Pulmonary artery endothelial cell (primary cell): ENCODE results near the gene MAGI1. TPM values are rescaled to one million over a fixed set of nuclear protein-coding genes. Genes with fewer than 3 reads are reported as not detected.

Experiments
- DNase-seq: peaks from one replicate; pipeline ENCODE4 v3.0.0-alpha.2; 2011; ENCODE audit warnings: low read depth, low spot score
- total RNA-seq: library from RNA; depleted of rRNA; stranded (reverse); fragments of >200 nt; gene quantifications from 2 replicates; pipeline ENCODE4 v1.2.3, GENCODE V29; 2014

The MAGI1 gene
- total RNA-seq, 1 donor from 2014 or later: 24.5 TPM

DNA sequence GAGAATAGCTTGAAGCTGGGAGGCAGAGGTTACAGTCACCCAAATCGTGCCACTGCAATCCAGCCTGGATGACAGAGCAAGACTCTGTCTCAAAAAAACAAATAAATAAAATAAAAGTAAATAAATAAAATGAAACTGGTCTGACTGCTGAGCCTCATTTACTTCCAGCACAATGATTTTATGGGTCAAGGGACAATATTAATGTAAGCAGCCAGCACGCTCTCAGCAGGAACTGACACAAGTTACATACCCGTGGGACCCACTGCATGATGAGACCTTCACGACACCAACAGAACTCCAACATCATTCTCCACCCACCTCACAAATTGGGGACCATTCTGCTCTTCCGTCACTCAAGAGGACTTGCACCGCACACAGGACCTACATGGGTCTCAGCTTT is 230.3 kb downstream of the MAGI1 start:
- no peak for DNase-seq

DNA sequence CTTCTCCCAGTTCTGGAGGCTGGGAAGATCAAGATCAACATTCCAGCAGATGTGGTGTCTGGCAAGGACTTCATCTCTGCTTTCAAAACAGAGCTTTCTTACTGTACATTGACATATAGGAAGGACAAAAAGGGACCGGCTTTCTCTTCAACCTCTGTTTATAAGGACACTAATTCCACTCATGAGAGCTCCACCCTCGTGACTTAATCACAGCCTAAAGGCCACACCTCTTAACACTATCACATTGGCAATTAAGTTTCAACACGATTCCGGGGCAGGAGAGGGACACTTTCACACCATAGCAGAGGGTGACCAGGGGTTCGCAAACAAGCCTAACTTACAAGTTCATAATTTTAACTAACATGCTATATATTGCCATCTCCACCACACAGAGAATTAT is 231.5 kb downstream of the MAGI1 start:
- DNase-seq: no peak

DNA sequence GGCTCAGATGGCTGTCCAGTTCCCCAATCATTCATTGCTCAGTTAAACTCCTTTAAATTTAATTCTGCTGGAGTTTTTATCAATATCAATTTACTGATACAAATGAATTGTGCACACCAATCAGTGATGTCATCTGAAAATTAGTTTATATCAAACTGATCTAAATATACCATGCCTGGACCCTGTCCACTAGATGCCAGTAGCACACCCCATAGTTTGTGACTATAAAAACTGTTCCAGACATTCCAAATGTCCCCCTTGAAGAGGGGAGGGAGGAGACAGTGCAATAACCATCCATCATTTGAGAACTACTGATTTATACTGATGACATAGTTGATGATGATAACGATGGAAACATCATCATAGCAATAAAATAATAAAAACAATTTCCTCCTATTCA is 232.1 kb downstream of the MAGI1 start:
- DNase-seq: no peak

DNA sequence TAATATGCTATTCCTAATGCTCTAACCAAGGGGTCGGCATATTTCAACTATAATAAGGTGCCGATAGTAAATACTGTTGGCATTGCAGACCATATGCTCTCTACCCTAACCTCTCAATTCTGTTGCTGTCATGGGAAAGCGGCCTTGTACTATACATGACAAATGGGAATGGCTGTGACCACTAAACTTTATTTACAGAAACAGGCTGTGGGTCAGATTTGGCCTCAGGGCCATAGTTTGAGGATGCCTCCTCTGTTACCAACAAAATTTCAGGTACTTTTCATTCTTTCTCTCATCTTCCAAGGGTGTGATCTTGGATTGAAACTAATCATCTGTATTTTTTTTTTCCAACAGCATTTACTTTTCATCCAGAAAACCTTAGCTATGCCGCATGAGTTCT is 242.0 kb downstream of the MAGI1 start:
- DNase-seq: no peak

DNA sequence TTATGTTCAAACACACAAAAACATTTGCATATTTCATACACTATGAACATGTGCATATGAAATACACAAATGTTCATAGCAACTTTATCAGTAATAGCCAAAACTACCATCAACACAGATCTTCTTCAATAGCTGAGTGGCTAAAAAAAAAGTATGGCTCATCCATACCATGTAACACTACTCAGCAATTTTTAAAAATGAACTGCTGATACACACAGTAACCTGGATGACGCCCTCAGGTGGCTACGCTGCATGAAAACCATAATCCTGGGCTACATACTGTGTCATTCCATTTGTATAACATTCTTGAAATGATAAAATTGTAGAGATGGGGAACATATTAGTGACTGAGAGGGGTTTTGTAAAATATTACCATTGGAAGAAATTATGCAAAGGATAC is 243.6 kb downstream of the MAGI1 start:
- no peak for DNase-seq

DNA sequence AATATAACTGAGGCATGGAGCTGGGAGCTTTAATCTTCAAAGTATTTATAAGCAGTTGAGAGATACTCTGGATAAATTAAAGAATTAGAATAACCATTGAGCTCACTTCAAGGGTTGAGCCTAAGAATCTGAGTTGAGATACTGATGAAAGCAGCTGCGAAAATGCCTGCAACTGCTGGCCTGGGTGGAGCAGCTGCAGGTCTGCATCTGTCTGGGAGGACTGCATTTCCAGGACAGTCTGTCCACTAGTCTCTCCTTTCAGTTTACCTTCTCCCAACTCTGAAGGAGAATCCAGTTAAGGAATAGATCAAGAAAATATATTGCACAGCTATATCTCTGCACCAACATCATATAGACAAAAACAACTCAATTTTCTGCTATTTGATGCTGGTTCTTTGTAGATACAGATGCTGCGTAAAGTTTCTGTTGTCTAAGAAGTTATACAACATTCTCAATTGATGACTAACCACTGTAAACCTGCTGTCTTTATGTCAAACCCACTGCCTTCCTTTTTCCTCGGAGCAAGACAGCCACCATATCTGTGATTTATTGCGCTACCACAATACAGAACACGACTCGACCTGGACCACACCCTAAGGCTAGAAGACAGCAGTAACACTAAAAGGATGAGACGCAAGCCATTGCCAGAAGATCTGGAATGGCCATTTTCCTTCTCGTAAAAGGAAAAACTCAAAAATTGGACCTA is 245.1 kb downstream of the MAGI1 start:
- no peak for DNase-seq

DNA sequence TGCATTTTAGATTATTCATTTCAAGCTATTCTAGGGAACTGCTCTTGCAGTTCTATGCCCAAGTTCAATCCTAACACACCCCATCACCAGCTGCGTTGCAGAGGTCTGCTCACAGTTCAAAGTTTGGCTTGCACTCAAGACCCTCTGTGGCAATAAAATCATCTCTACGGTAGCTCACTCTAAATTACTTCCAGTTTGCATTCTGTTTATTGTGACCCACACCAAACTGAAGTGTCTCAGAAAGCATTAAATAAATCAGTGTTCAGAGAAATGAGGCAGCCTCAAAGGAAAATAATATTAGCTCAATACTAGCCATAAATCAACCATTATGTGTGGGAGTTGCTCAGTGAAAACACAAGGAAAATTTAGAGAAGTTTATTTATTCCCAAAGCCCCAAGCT is 250.3 kb downstream of the MAGI1 start:
- no peak for DNase-seq

DNA sequence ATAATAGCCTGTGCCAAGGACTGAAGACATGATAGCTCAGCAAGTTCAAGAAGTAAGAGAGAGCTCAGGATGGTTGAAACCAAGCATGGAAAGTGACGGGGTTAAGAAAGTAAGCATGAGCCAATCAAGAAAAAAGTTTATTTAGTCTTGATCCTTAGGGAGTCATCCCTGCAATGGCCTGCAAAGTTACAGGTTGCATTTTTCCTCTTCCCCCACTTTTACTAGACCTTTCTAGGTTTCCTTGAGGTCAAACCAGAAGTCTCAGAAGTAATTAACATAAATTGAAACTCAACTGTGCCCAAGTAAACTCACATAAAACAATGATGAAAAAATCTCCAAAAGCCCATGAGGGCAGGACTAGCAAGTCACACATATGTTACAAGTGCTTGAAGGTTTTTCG is 250.9 kb downstream of the MAGI1 start:
- DNase-seq: no peak

DNA sequence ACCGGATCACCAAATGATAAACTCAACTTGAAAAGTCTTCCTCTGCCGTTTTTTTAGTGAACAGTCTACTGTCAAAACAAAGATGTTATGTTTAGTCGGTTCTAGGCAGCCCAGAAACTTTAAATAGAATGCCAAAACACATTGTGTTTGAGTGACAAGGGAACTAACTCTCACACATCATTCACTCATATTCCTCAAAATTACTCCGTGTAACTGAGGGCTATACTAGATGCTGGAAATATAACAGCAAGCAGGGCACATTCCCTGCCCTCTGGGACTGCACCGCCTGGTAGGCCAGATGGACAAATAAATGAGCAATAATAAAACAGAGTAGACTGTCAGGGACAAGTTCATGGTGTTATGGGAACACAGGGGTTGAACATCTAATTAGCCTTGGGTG is 251.4 kb downstream of the MAGI1 start:
- no peak for DNase-seq

DNA sequence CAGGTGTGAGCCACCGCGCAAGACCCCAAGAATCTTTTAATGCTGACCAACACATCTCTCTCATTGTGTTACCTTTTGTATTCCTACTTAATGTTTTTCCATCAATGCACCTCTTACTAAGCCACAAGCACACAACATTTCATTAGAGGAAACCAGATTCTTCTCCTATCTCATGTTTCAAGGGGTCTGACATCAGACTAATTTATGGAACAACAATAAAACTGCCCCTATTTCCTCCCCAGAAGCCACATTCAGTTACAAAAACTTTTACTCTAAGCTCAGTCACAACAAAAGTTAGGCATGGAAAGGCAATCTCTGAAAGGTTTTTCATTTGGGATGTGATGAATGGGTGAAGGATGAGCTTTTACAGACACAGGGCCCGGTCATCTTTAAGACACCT is 251.8 kb downstream of the MAGI1 start:
- no peak for DNase-seq

DNA sequence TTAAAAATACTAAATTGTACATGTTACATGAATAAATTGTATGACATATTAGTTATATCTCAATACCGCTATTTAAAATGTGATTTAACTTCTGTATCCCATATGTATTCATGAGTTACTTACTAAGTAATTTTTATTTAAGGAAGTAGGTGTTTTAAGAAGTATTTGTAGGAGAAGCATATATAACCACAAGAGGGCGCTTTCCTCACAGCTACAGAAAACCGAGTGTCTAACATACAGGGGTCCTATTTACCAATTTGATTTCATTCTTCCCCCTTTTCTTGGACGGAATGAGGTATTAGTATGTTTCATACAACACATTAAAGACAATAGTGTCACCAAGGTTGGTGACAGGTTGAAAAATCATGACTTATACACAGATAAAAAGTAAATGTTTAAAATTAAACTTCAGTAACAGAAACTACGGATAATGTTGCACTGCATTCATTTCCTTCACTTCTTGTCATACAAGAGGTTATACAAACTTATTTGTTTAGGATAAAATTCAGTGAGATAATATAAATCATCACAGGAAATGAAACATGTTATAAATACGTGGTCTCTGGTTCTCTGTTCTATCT is 253.6 kb downstream of the MAGI1 start:
- DNase-seq: peak; percentile 45

DNA sequence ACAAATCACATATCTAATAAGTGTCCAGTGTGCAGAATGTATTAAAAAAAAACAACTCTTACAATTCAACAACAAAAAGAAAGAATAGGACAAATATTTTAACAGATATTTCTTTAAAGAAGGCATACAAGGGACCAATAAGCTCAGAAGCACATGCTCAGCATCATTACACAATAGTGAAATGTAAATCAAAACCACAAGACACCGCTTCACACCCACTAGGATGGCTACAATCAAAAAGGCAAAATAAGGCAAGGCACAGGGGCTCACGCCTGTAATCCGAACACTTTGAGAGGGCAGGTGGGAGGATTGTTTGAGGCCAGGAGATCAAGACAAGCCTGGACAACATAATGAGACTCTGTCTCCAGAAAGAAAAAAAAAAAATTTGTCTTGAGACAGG is 255.6 kb downstream of the MAGI1 start:
- no peak for DNase-seq

DNA sequence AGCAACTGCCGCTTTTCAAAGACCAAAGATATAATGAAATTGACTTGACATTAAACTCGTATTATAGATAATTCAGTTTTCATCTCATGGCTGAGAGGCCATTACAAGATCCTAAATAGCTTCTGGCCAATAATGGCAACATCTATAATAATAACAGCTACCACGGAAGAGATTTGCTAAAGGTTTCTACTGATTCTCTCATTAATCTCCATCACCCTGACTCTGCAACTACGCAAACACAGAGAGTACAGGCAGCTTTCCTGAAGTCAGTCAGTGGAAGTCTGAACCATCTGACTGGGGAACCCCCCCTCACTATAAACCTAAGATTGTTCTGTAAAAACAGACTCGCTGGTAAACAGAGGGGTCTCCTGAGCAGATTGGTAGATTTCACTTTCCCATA is 257.1 kb downstream of the MAGI1 start:
- no peak for DNase-seq

DNA sequence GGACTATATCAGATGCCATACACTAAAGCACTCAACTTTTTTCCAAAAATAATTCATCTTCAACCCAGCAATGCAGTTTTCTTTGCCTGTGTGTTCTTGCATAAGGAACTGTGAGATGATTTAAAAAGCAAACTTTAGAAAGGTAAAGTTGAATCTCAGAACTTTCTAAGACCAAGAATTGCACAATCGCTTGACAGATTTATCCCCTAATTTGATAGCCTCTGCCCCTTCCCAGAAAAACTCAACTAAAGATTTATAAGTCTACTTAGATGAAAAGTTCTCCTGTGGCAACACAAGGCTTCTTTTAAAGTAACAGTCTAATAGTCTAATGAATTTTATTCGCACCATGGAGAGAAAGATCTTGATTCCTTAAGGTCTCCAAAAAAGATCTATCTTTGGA is 259.3 kb downstream of the MAGI1 start:
- DNase-seq: no peak

DNA sequence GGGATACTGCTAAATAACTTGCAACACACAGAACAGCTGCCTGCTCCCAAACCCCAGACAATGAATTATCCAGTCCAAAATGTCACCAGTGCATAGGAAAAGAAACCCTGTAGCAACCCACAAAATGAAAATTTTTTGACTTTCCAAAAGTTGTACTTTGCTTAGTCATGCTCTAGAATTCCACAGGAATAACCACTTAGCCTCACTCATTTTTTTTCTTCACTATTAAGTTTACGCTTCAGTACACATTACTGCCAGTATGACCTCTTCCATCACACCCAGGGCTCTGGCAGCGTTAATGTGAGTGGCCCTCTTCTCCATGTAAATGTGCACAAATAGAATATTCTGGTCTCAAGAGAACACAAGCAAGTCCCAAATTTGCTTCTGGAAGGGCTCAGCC is 259.8 kb downstream of the MAGI1 start:
- DNase-seq: no peak

DNA sequence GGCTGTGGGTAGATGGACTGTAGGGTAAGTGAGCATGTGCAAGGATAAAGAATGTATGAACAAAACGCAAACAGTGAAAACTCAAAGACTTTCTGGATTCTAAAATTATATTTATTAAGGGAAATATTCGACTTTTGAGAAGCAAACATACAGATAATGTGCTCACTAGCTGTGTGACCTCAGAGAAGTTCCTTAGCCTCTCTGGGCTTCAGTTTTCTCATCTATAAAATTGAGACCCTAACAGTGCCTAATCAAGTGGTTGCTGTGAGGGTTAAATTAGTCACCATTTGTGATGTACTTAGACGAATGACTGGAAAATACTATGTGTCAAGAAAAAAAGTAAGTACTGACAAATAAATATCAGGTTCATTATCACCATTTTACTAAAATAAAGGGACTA is 261.7 kb downstream of the MAGI1 start:
- no peak for DNase-seq

DNA sequence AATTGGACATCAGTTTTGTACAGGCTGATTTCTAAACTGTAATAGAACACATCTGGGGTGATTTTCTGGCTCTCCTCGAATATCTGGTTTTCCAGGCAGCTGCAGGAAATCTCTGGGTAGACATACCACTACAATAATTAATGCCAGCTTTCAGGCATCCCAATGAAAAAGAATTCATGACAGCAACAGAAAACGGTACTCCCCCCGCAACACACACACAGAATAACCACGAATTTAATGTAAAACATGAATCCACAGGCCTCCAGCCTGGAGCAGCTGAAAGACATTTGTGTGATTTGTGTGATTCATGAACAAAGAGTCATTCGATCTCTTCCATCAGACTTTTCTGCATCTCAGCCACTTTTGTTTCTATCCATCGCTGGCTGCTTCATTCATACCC is 262.2 kb downstream of the MAGI1 start:
- DNase-seq: no peak

DNA sequence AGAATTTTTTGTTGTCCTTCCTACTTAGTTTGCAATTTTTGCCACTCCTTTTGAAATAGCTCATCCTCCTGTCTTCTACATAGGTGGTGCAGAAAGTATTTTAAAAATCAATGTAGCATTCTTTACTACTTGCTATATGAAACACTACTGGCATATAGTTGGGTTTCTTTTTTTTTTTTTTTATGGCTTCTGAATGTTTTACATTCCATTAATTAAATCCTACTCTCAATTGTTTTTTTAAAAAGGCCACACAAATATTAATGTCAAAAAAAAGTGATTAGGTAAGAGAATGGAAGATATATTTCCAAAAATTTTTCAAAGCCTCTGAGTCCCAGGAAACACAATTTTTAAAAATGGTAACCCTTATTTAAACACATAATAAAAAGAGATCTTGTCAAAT is 262.6 kb downstream of the MAGI1 start:
- DNase-seq: no peak

DNA sequence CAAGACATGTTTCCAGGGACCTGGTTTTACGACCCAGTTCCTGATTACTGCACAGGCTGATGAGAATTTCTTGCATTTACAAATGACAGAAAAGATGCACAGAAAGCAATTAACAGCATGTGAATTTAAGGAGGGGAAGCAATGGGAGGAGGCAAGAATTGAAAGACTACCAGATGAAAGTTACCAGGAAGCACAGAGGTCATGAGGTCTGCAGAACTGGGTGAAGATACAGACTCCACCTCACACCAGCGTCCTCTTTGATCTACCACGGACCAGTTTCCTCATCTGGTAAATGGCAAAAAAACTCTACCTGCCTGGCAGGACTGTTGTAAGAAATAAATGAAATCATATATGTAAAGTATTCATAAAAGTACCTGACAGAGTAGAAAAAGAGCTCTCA is 266.0 kb downstream of the MAGI1 start:
- DNase-seq: no peak

DNA sequence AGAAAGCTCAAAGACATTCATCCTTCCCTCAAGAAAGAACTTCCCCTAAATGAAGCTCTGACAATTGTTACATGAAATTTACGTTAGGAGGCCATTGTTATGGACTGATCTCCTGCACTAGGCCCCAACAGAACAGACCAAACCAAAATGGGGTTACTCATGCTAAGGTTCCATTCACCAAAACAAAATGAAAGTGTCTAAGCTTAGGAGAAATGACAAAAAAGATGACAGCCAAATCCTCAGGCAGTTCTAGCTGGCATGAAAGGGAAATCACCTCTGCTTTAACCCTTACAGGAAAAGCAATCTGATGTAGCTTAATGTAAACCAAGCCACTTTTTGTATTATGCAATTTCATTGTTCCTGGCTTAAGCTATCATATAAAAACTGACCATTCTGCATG is 271.2 kb downstream of the MAGI1 start:
- no peak for DNase-seq

DNA sequence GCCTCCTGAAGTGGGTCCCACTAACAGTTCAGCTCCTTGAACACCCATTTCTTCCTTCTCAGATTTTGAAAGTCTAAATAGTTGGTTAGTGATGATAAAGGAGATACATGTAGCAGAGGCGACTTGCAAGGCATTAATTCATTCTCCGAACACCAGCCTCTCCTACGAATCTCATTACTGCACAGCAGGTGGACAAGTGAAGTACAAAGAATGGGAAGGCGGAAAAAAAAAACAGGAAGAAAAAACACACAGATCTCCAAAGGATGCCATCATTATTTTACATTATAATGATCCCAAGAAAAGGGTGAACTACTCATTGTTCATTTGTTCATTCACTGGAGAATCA is 276.5 kb downstream of the MAGI1 start:
- no peak for DNase-seq

DNA sequence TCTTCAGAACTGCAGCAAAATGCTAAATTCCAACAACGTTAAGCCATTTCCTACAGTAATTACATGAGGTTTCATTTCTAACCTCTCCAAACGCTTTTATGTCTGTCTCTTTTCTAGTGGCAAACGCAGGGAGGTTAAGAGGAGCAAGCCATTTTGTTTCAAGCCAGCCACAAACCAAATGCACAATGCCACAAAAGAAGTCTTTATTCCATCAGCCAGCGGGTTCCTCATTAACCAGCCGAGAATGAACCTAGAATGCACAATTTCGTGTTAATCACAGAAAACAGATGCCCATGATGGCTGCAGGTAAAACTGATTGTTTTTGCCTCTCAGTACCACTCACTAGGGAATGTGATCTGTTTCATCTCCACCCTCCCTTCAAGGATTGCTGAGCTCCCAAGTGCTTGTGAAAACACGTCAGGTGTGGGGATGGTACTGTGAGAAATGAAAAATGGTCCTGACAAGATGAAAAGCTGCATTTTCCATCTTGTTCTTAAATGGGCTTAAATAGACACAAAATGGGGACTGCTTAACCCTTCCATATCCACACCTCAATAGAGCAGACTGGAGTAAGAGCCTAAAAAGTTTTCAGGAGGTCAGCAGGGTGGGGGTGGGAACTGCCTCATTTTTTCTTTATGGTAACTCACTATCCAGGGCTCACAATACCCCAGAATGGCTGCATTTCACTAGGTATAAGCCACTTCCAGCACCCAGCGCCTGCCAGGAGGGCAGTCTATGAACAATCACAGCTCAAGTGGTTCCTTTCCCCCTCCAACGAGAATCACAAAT is 277.1 kb downstream of the MAGI1 start:
- no peak for DNase-seq
